HG03342 (cell line): ENCODE results near the gene CMIP.

Experiments
- ATAC-seq: cut with Tn5 transposase; IDR thresholded peaks from one replicate; pipeline ENCODE4 v1.9.1; 2021; ENCODE audit warnings: mild to moderate bottlenecking, moderate library complexity; ENCODE audit not compliant: unreplicated experiment

Gene CMIP

GRCh38 chr16:81615833-81616232 lies 171.2 kb downstream of the CMIP start:
- ATAC-seq, result no peak

GRCh38 chr16:81616321-81617020 lies 171.9 kb downstream of the CMIP start:
- ATAC-seq, result peak; percentile 84

GRCh38 chr16:81617021-81617346 lies 172.4 kb downstream of the CMIP start:
- ATAC-seq, result no peak

GRCh38 chr16:81618187-81618586 lies 173.6 kb downstream of the CMIP start:
- no peak for ATAC-seq

- ATAC-seq, result no peak
Observed at GRCh38 chr16:81618661-81619060, 174.1 kb downstream of the CMIP start.

GRCh38 chr16:81620029-81620428 lies 175.4 kb downstream of the CMIP start:
- ATAC-seq, result no peak

GRCh38 chr16:81620796-81621195 lies 176.2 kb downstream of the CMIP start:
- no peak for ATAC-seq

- ATAC-seq, result no peak
Observed at GRCh38 chr16:81621496-81621895, 176.9 kb downstream of the CMIP start.

GRCh38 chr16:81623365-81624102 lies 178.9 kb downstream of the CMIP start:
- ATAC-seq, result no peak

GRCh38 chr16:81624403-81624759 lies 179.8 kb downstream of the CMIP start:
- no peak for ATAC-seq

- ATAC-seq, result no peak
Observed at GRCh38 chr16:81624760-81625543, 180.3 kb downstream of the CMIP start.

GRCh38 chr16:81625544-81626153 lies 181.0 kb downstream of the CMIP start:
- no peak for ATAC-seq

GRCh38 chr16:81626181-81626674 lies 181.6 kb downstream of the CMIP start:
- no peak for ATAC-seq

- no peak for ATAC-seq
Observed at GRCh38 chr16:81627024-81627423, 182.4 kb downstream of the CMIP start.

- ATAC-seq, result no peak
Observed at GRCh38 chr16:81627729-81628244, 183.2 kb downstream of the CMIP start.

- ATAC-seq, result no peak
Observed at GRCh38 chr16:81629034-81629802, 184.6 kb downstream of the CMIP start.

GRCh38 chr16:81629896-81630634 lies 185.5 kb downstream of the CMIP start:
- ATAC-seq, result no peak

- ATAC-seq, result no peak
Observed at GRCh38 chr16:81630635-81631031, 186.0 kb downstream of the CMIP start.

- ATAC-seq, result no peak
Observed at GRCh38 chr16:81632392-81633146, 188.0 kb downstream of the CMIP start.
